ENCODE measurements around the gene TTC9B. TPM values are rescaled to one million over a fixed set of nuclear protein-coding genes. Genes with fewer than 3 reads are reported as not detected.

The TTC9B gene
- total and polyA plus RNA-seq, 2 of the 13 experiments (the other 11 are each of a cell fraction or from before 2014, with no cell fraction given): not detected

- H3K4me3 ChIP-seq (replicated peaks in 1 of 3; ENCODE audit: insufficient read depth in 1 of 3, low read depth in 2 of 3, low read length in 3 of 3): no peak overlapping the region
- FAIRE-seq (no peak), ATAC-seq (no peak), DNase-seq (ENCODE audit: low spot score) (no peak)
- H3K27ac ChIP-seq (ENCODE audit: extremely low read length, insufficient read depth, low read length): no peak overlapping the region
- H3K79me2 ChIP-seq (ENCODE audit: insufficient read depth, low read length): peaks cover 26% of the 10 kb centered on the region
- WGBS (ENCODE audit: low lambda C conversion rate): 93% methylated on average over 3 of the region's 4 CpGs
- no peak overlapping the region for H3K9ac ChIP-seq (ENCODE audit: insufficient read depth, low read depth, low read length)
- no peak overlapping the region for H2AFZ ChIP-seq (ENCODE audit: low read length)
- no TSS peak for BruUV-seq (replicated peaks)
- POLR2A ChIA-PET: interaction anchor here (1.1 kb wide), 1 partner anchor 26 kb away, joined by 3 read pairs; the partner anchor contains the start of gene CCNP
- intact Hi-C loops (cut with micrococcal nuclease; ENCODE audit: unreplicated experiment) (no loop called here), in situ Hi-C loops (cut with HindIII; ENCODE audit: extremely low pct_ligation_motif_present, low pct_unique_long_range_greater_than_20kb) (no loop called here)
- H4K20me1 ChIP-seq (ENCODE audit: insufficient read depth, low read length): peaks cover 8% of the 10 kb centered on the region
- peaks cover 64% of the 10 kb centered on the region for H3K4me1 ChIP-seq (ENCODE audit: insufficient read depth, low read length)
- H3K9me3 ChIP-seq (ENCODE audit: low read length): no peaks in the 10 kb centered on the region
- CTCF ChIA-PET (ENCODE audit: low intra/inter-chr PET ratio, low total read pairs): no interaction called here
- H3K27me3 ChIP-seq (ENCODE audit: control insufficient read depth in 1 of 2, insufficient read depth in 2 of 2, low read length in 2 of 2): no peaks in the 10 kb centered on the region
- H3K36me3 ChIP-seq (replicated peaks in 1 of 2; ENCODE audit: control insufficient read depth in 1 of 2, insufficient read depth in 2 of 2, low read length in 2 of 2): peaks cover 22 to 57% of the 10 kb centered on the region in 2 experiments
- H3K4me2 ChIP-seq (ENCODE audit: low read depth, low read length): no peak overlapping the region
- TF ChIP-seq KMT2A (CRISPR knock-in tag; IDR thresholded peaks at IDR 0.05): no peak
- TF ChIP-seq ZFP62 (CRISPR knock-in tag; IDR thresholded peaks at IDR 0.05): no peak
- TF ChIP-seq ELF3 (CRISPR knock-in tag; IDR thresholded peaks at IDR 0.05): no peak
- TF ChIP-seq ZNF891 (CRISPR knock-in tag; IDR thresholded peaks at IDR 0.05): no peak
- TF ChIP-seq FOXA3 (CRISPR knock-in tag; IDR thresholded peaks at IDR 0.05): no peak
- TF ChIP-seq ZNF407 (CRISPR knock-in tag; IDR thresholded peaks at IDR 0.05; ENCODE audit: not compliant biosample characterization): no peak
- no peak for TF ChIP-seq ISX (CRISPR knock-in tag; conservative IDR thresholded peaks at IDR 0.05)
- TF ChIP-seq ATF1 (CRISPR knock-in tag; IDR thresholded peaks at IDR 0.05): no peak
- no peak for TF ChIP-seq CBX1 (IDR thresholded peaks at IDR 0.05; ENCODE audit: low read depth)
- TF ChIP-seq RFX3 (CRISPR knock-in tag; IDR thresholded peaks at IDR 0.05): no peak
- TF ChIP-seq TARDBP (CRISPR knock-in tag; IDR thresholded peaks at IDR 0.05): no peak
- TF ChIP-seq ZNF598 (CRISPR knock-in tag; IDR thresholded peaks at IDR 0.05; ENCODE audit: borderline replicate concordance): no peak
- TF ChIP-seq ZNF333 (CRISPR knock-in tag; IDR thresholded peaks at IDR 0.05; ENCODE audit: borderline replicate concordance): no peak
- no peak for TF ChIP-seq IKZF1 (IDR thresholded peaks at IDR 0.05)
- TF ChIP-seq ZNF484 (CRISPR knock-in tag; IDR thresholded peaks at IDR 0.05; ENCODE audit: borderline replicate concordance, low read depth): no peak
- no peak for TF ChIP-seq ZNF446 (CRISPR knock-in tag; IDR thresholded peaks at IDR 0.05)
Observed at GRCh38 chr19:40251991-40252390, 33.8 kb upstream of the TTC9B start.
